ENCODE results near the gene PPTC7. TPM values are rescaled to one million over a fixed set of nuclear protein-coding genes. Genes with fewer than 3 reads are reported as not detected.

Gene PPTC7
- total RNA-seq, 4 donors from 2014 or later: 3.6 to 34.1 (median 21.1) TPM

DNA sequence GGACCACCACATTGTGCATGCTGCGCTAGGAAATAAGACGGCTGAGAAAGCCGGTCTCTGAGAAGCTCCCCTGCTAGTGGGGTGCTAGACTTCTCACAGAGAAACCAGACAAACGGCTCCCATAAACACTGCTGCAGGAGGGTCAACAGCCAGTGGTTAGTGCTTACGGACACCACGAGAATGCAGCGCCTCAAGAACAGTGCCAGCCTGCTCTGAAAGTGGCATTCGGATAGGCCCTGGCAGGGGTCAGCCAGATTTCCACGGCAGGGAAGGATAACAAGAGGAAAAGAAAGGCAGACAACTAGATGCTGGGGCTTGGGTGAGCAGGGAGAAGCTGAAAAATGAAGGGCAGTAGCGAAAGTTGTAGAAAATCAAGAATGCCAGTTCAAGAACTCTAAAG, 26.4 kb downstream of the PPTC7 start:
- TF ChIP-seq POLR2A (IDR thresholded peaks at IDR 0.05): no peak
- TF ChIP-seq, protein P1, sequence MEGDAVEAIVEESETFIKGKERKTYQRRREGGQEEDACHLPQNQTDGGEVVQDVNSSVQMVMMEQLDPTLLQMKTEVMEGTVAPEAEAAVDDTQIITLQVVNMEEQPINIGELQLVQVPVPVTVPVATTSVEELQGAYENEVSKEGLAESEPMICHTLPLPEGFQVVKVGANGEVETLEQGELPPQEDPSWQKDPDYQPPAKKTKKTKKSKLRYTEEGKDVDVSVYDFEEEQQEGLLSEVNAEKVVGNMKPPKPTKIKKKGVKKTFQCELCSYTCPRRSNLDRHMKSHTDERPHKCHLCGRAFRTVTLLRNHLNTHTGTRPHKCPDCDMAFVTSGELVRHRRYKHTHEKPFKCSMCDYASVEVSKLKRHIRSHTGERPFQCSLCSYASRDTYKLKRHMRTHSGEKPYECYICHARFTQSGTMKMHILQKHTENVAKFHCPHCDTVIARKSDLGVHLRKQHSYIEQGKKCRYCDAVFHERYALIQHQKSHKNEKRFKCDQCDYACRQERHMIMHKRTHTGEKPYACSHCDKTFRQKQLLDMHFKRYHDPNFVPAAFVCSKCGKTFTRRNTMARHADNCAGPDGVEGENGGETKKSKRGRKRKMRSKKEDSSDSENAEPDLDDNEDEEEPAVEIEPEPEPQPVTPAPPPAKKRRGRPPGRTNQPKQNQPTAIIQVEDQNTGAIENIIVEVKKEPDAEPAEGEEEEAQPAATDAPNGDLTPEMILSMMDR (IDR thresholded peaks at IDR 0.05): no peak
- intact Hi-C loops (cut with DNase I; ENCODE audit: low total_unique reads): no loop called here
- Histone ChIP-seq H3K4me1 (peaks cover 0 to 4% of the 10 kb centered on the region in 2 donors), H3K27me3 (no peaks in the 10 kb centered on the region), H3K9me3 (no peaks in the 10 kb centered on the region), H3K27ac (no peak overlapping the region), H3K36me3 (no peaks in the 10 kb centered on the region), H3K4me3 (no peak overlapping the region)
- no peak for DNase-seq

DNA sequence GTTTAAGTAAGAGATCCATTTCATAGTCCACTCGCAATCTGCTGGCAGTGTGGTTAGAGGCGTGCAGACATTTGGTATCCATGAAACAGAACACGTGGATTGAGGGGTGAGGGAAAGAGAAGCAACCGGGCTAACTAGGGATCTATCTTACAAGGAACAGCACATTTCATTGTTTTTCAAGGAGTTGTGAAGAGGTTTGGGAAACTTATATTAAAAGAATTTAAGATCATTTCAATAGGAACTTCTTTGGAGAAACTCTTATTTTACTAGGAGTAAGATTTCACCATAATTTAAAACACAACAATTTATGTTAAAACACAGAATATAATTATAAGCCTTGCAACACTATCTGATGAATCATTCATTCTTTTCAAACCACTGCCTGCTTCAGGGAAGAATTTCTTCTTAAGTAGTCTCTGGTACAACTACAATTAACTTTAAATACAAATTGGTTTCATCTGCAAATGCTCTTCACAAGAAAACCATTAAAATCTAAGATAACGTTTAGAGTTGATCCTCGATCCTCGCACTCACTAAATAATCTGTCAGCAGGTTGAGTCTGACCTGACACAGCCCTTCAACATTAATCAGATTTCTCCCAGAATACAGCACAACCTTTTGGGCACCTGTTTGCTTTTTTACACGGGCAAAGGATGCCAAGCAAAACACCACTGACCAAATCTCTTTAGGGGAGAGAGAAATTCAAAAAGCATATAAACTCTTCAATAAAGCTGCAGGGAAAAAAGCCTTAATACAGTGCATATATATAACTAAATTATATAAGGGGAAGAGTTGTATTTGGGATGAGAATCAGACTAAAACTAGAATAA, 27.3 kb downstream of the PPTC7 start:
- Histone ChIP-seq H3K4me1 (no peaks in the 10 kb centered on the region), H3K27ac (peak overlapping the region in 1 of 2 donors; percentile 17), H3K9me3 (no peaks in the 10 kb centered on the region), H3K4me3 (no peak overlapping the region), H3K27me3 (no peaks in the 10 kb centered on the region), H3K36me3 (no peaks in the 10 kb centered on the region)
- no peak for TF ChIP-seq POLR2A (IDR thresholded peaks at IDR 0.05)
- TF ChIP-seq, protein P1 (IDR thresholded peaks at IDR 0.05): no peak
- no peak for DNase-seq
- intact Hi-C loops (cut with DNase I; ENCODE audit: low total_unique reads): no loop called here

DNA sequence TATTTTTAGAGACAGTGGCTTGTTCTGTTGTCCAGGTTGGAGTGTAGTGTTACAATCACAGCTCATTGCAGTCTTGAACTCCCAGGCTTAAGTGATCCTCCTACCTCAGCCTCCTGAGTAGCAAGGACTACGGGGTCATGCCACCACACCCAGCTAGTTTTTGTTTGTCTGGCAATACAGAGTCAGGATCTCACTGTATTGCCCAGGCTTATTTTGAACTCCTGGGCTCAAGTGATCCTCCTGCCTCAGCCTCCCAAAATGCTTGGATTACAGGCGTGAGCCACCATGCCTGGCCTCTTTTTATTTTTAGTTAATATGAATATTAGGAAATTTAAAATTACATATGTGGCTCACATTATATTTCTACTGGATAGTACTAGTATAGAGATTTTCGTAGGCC, 28.9 kb downstream of the PPTC7 start:
- DNase-seq: no peak
- H3K9me3 ChIP-seq: no peaks in the 10 kb centered on the region
- H3K4me1 ChIP-seq: no peaks in the 10 kb centered on the region
- intact Hi-C loops (cut with DNase I; ENCODE audit: low total_unique reads): no loop called here
- H3K27ac ChIP-seq: no peak overlapping the region
- H3K27me3 ChIP-seq: no peaks in the 10 kb centered on the region
- H3K36me3 ChIP-seq: no peaks in the 10 kb centered on the region
- H3K4me3 ChIP-seq: no peak overlapping the region
- TF ChIP-seq POLR2A (IDR thresholded peaks at IDR 0.05): no peak
- TF ChIP-seq, protein P1 (IDR thresholded peaks at IDR 0.05): no peak

DNA sequence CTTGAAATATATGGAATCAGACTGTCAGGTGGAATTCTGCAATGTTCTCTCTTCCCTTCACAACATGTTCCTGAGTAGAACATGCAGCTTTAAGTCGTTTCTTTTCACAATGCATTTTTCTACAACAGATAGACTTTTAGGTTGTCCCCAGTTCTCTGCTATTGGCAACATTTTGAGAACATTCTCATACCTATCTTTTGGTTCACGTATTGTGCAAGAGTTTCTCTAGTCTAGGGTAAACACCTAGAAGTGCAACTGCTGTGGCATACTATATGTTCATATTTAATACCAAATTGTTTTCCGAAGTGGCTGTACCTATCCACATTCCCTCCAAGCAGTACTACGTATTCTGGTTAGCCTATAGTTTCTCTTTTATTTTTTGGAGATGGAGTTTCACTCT, 32.1 kb downstream of the PPTC7 start:
- TF ChIP-seq, protein P1 (IDR thresholded peaks at IDR 0.05): no peak
- TF ChIP-seq POLR2A (IDR thresholded peaks at IDR 0.05): no peak
- intact Hi-C loops (cut with DNase I; ENCODE audit: low total_unique reads): no loop called here
- H3K9me3 ChIP-seq: no peaks in the 10 kb centered on the region
- no peak overlapping the region for H3K4me3 ChIP-seq
- peaks cover 0 to 4% of the 10 kb centered on the region in 2 donors for H3K4me1 ChIP-seq
- no peaks in the 10 kb centered on the region for H3K27me3 ChIP-seq
- H3K36me3 ChIP-seq: no peaks in the 10 kb centered on the region
- DNase-seq: no peak
- H3K27ac ChIP-seq: peak overlapping the region in 1 of 2 donors; percentile 62

DNA sequence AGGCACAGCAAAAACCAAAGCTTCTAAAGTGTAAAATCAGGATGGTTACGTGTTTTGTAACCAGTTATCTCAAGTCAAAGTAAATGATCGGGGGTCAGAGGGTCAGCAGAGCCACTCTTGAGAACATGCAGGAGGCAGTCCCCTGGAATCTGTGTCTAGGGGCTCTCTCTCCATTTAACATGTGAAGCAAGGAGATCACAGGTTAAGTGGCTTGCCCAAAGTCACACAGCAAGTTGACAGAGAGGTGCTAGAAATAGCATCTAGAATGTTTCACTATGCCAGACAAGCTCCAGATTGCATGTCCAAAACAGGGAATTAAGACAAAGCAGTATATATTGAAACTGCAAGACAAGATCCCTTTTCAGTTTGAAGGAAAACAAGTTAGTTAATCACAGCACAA, 33.4 kb downstream of the PPTC7 start:
- no peak for DNase-seq
- H3K4me3 ChIP-seq: no peak overlapping the region
- H3K27me3 ChIP-seq: no peaks in the 10 kb centered on the region
- peaks cover 0 to 4% of the 10 kb centered on the region in 2 donors for H3K4me1 ChIP-seq
- H3K9me3 ChIP-seq: no peaks in the 10 kb centered on the region
- no peaks in the 10 kb centered on the region for H3K36me3 ChIP-seq
- peak overlapping the region; percentile 53 to 62 for H3K27ac ChIP-seq
- TF ChIP-seq POLR2A (IDR thresholded peaks at IDR 0.05): no peak
- TF ChIP-seq, protein P1 (IDR thresholded peaks at IDR 0.05): no peak
- intact Hi-C loops (cut with DNase I; ENCODE audit: low total_unique reads): no loop called here

Data from uterus (tissue), 4 donors.